ENCODE results near the gene ADGRF5.

- TF ChIP-seq EZH2 (IDR thresholded peaks at IDR 0.05; ENCODE audit: low read depth) = no peak
- no peak for TF ChIP-seq CTCF (conservative IDR thresholded peaks at IDR 0.05)
These were observed 15.0 kb downstream of the ADGRF5 start for GRCh38 chr6:46906776-46907175.
